K562 (cell line): Measurements from ENCODE around the gene CEND1.

Experiments used
- DNMT1 ChIP-seq: fragments of 450-650 bp; IDR thresholded peaks from 2 replicates; pipeline ENCODE4 v1.6.1; 2016; ENCODE audit warnings: antibody characterized with exemption, mild to moderate bottlenecking
- ELF4 ChIP-seq: fragments of 450-650 bp; formaldehyde crosslinking; IDR thresholded peaks from 2 replicates; pipeline ENCODE4 v1.4.0; 2022; ENCODE audit warnings: missing genetic modification characterization
- HMG20A ChIP-seq: fragments of 450-650 bp; formaldehyde crosslinking; conservative IDR thresholded peaks from 2 replicates; pipeline ENCODE4 v1.4.0; 2020; ENCODE audit warnings: mild to moderate bottlenecking, mixed read lengths
- HNRNPL ChIP-seq: fragments of 200-400 bp; formaldehyde crosslinking; IDR thresholded peaks from 2 replicates; pipeline ENCODE4 v1.6.1; 2017; ENCODE audit warnings: low read depth, mild to moderate bottlenecking, low read length
- JUND ChIP-seq, 2 experiments: IDR thresholded peaks; 2 replicates in 1 of 2; 3 replicates in 1 of 2; pipeline ENCODE4 v1.6.1; 2011; ENCODE audit warnings: borderline replicate concordance in 2 of 2, low read depth in 2 of 2, low read length in 2 of 2, improper control_type of control experiment in 1 of 2, missing biosample characterization in 1 of 2, missing genetic modification characterization in 1 of 2, missing genetic modification reagents in 1 of 2
- MEF2A ChIP-seq: IDR thresholded peaks from 2 replicates; pipeline ENCODE4 v1.6.1; 2011; ENCODE audit warnings: low read depth, mild to moderate bottlenecking, low read length, moderate library complexity; ENCODE audit not compliant: control insufficient read depth
- ZC3H4 ChIP-seq: sonication (generic); formaldehyde crosslinking; IDR thresholded peaks from 2 replicates; pipeline ENCODE4 v1.9.0; 2021; ENCODE audit warnings: missing genetic modification reagents, borderline replicate concordance
- ZNF518B ChIP-seq: fragments of 250-450 bp; sonication (Bioruptor Pico); IDR thresholded peaks from 2 replicates; pipeline ENCODE4 v1.5.0; 2021; ENCODE audit warnings: mild to moderate bottlenecking, moderate library complexity
- TF ChIP-seq, protein P1 (sequence below), 3 experiments: IDR thresholded peaks in 2 of 3; conservative IDR thresholded peaks in 1 of 3; 2 replicates each; pipeline ENCODE4 v1.5.1; 2011 to 2012; ENCODE audit warnings: low read length in 3 of 3, mild to moderate bottlenecking in 3 of 3, control low read depth in 2 of 3, improper control_type of control experiment in 1 of 3, inconsistent platforms in 1 of 3, low read depth in 1 of 3, mixed read lengths in 1 of 3, moderate library complexity in 1 of 3; ENCODE audit not compliant: insufficient read depth in 2 of 3
- TF ChIP-seq, protein P2 (sequence below): fragments of 250-450 bp; sonication (Bioruptor Pico); IDR thresholded peaks from 2 replicates; pipeline ENCODE4 v1.5.0; 2022; ENCODE audit warnings: mild to moderate bottlenecking
- TF ChIP-seq, protein P3 (sequence below), 2 experiments: fragments of 450-650 bp; formaldehyde crosslinking in 1 of 2; IDR thresholded peaks; 2 replicates each; pipeline versions ENCODE4 v1.4.0 to v1.6.1; 2014 to 2020; ENCODE audit warnings: mild to moderate bottlenecking in 2 of 2, borderline replicate concordance in 1 of 2, low read depth in 1 of 2
- TF ChIP-seq, protein P4 (sequence below): IDR thresholded peaks from 3 replicates; pipeline ENCODE4 v1.6.1; 2011; ENCODE audit warnings: borderline replicate concordance, mild to moderate bottlenecking; ENCODE audit not compliant: insufficient read length, insufficient read depth

- no peak for TF ChIP-seq DNMT1
- TF ChIP-seq MEF2A: no peak
- TF ChIP-seq, protein P1, sequence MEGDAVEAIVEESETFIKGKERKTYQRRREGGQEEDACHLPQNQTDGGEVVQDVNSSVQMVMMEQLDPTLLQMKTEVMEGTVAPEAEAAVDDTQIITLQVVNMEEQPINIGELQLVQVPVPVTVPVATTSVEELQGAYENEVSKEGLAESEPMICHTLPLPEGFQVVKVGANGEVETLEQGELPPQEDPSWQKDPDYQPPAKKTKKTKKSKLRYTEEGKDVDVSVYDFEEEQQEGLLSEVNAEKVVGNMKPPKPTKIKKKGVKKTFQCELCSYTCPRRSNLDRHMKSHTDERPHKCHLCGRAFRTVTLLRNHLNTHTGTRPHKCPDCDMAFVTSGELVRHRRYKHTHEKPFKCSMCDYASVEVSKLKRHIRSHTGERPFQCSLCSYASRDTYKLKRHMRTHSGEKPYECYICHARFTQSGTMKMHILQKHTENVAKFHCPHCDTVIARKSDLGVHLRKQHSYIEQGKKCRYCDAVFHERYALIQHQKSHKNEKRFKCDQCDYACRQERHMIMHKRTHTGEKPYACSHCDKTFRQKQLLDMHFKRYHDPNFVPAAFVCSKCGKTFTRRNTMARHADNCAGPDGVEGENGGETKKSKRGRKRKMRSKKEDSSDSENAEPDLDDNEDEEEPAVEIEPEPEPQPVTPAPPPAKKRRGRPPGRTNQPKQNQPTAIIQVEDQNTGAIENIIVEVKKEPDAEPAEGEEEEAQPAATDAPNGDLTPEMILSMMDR (IDR thresholded peaks at IDR 0.05 in 2 of 3, conservative IDR thresholded peaks at IDR 0.05 in 1 of 3; ENCODE audit: insufficient read depth in 2 of 3, low read depth in 1 of 3, low read length in 3 of 3): no peak
- TF ChIP-seq, protein P2, sequence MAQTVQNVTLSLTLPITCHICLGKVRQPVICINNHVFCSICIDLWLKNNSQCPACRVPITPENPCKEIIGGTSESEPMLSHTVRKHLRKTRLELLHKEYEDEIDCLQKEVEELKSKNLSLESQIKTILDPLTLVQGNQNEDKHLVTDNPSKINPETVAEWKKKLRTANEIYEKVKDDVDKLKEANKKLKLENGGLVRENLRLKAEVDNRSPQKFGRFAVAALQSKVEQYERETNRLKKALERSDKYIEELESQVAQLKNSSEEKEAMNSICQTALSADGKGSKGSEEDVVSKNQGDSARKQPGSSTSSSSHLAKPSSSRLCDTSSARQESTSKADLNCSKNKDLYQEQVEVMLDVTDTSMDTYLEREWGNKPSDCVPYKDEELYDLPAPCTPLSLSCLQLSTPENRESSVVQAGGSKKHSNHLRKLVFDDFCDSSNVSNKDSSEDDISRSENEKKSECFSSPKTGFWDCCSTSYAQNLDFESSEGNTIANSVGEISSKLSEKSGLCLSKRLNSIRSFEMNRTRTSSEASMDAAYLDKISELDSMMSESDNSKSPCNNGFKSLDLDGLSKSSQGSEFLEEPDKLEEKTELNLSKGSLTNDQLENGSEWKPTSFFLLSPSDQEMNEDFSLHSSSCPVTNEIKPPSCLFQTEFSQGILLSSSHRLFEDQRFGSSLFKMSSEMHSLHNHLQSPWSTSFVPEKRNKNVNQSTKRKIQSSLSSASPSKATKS (CRISPR knock-in tag): no peak
- no peak for TF ChIP-seq HMG20A (CRISPR knock-in tag)
- no peak for TF ChIP-seq ZNF518B
- no peak for TF ChIP-seq ELF4
- TF ChIP-seq JUND (IDR thresholded peaks at IDR 0.05; ENCODE audit: borderline replicate concordance, low read depth, low read length): no peak
- no peak for TF ChIP-seq JUND (tag; IDR thresholded peaks at IDR 0.05; ENCODE audit: borderline replicate concordance, low read depth, low read length)
- no peak for TF ChIP-seq HNRNPL
- TF ChIP-seq, protein P3, sequence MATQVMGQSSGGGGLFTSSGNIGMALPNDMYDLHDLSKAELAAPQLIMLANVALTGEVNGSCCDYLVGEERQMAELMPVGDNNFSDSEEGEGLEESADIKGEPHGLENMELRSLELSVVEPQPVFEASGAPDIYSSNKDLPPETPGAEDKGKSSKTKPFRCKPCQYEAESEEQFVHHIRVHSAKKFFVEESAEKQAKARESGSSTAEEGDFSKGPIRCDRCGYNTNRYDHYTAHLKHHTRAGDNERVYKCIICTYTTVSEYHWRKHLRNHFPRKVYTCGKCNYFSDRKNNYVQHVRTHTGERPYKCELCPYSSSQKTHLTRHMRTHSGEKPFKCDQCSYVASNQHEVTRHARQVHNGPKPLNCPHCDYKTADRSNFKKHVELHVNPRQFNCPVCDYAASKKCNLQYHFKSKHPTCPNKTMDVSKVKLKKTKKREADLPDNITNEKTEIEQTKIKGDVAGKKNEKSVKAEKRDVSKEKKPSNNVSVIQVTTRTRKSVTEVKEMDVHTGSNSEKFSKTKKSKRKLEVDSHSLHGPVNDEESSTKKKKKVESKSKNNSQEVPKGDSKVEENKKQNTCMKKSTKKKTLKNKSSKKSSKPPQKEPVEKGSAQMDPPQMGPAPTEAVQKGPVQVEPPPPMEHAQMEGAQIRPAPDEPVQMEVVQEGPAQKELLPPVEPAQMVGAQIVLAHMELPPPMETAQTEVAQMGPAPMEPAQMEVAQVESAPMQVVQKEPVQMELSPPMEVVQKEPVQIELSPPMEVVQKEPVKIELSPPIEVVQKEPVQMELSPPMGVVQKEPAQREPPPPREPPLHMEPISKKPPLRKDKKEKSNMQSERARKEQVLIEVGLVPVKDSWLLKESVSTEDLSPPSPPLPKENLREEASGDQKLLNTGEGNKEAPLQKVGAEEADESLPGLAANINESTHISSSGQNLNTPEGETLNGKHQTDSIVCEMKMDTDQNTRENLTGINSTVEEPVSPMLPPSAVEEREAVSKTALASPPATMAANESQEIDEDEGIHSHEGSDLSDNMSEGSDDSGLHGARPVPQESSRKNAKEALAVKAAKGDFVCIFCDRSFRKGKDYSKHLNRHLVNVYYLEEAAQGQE (IDR thresholded peaks at IDR 0.05; ENCODE audit: borderline replicate concordance): no peak
- TF ChIP-seq, protein P3 (CRISPR knock-in tag; IDR thresholded peaks at IDR 0.05; ENCODE audit: low read depth): no peak
- TF ChIP-seq ZC3H4 (CRISPR knock-in tag): no peak
- TF ChIP-seq, protein P4, sequence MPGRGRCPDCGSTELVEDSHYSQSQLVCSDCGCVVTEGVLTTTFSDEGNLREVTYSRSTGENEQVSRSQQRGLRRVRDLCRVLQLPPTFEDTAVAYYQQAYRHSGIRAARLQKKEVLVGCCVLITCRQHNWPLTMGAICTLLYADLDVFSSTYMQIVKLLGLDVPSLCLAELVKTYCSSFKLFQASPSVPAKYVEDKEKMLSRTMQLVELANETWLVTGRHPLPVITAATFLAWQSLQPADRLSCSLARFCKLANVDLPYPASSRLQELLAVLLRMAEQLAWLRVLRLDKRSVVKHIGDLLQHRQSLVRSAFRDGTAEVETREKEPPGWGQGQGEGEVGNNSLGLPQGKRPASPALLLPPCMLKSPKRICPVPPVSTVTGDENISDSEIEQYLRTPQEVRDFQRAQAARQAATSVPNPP: no peak
Observed at GRCh38 chr11:773425-773824, 16.5 kb downstream of the CEND1 start.
